SK-N-SH (cell line): ENCODE measurements around the gene RHBDF2. TPM values are rescaled to one million over a fixed set of nuclear protein-coding genes. Genes with fewer than 3 reads are reported as not detected.

ENCODE experiments used
- CTCF ChIA-PET: fragments of 300-600, 350-600 bp; formaldehyde crosslinking; extraction: SDS; loops from one replicate; lab custom pipeline; 2021; lab: Yijun Ruan, JAX
- POLR2A ChIA-PET: fragments of 350-600 bp; sonication (Branson Sonifier 250); formaldehyde crosslinking; extraction: SDS; loops from one replicate; lab custom pipeline; 2020; ENCODE audit warnings: antibody characterized with exemption, inconsistent platforms; lab: Yijun Ruan, JAX
- DNase-seq: peaks from one replicate; pipeline ENCODE4 v3.0.0; 2012
- H2AFZ ChIP-seq: fragments of 200-600 bp; sonication (generic); 2 replicates; pipeline ENCODE4 v1.8.1; 2016; ENCODE audit warnings: antibody characterized with exemption, mild to moderate bottlenecking, low read depth
- H3F3A ChIP-seq: fragments of 200-600 bp; sonication (generic); replicated peaks from 2 replicates; pipeline ENCODE3; 2016; ENCODE audit warnings: antibody characterized with exemption, mild to moderate bottlenecking; ENCODE audit not compliant: insufficient read depth
- H3K27ac ChIP-seq, 2 experiments: fragments of 200-500 bp in 1 of 2; fragments of 200-600 bp in 1 of 2; sonication (Bioruptor generic) in 1 of 2; sonication (generic), shearing (Covaris generic) in 1 of 2; 2 replicates each; pipeline versions ENCODE4 v1.5.1 to v1.6.1; 2014 to 2016; ENCODE audit warnings: low read depth in 2 of 2, inconsistent platforms in 1 of 2, low read length in 1 of 2, mild to moderate bottlenecking in 1 of 2, mixed read lengths in 1 of 2
- H3K27me3 ChIP-seq: fragments of 200-600 bp; sonication (generic), shearing (Covaris generic); 2 replicates; pipeline ENCODE4 v1.6.1; 2016; ENCODE audit warnings: mixed run types; ENCODE audit not compliant: insufficient read depth
- H3K36me3 ChIP-seq, 2 experiments: fragments of 200-500 bp in 1 of 2; fragments of 200-600 bp in 1 of 2; sonication (Bioruptor generic) in 1 of 2; sonication (generic) in 1 of 2; replicated peaks in 1 of 2; 2 replicates each; pipeline versions ENCODE3 to v1.5.1; 2014 to 2016; ENCODE audit warnings: low read length in 1 of 2, mild to moderate bottlenecking in 1 of 2; ENCODE audit not compliant: insufficient read depth in 2 of 2, control insufficient read depth in 1 of 2
- H3K4me1 ChIP-seq, 2 experiments: fragments of 200-500 bp in 1 of 2; fragments of 200-600 bp in 1 of 2; sonication (Bioruptor generic) in 1 of 2; sonication (generic), shearing (Covaris generic) in 1 of 2; 2 replicates each; pipeline versions ENCODE4 v1.5.1 to v1.6.1; 2014 to 2016; ENCODE audit warnings: low read depth in 1 of 2, low read length in 1 of 2, mixed run types in 1 of 2; ENCODE audit not compliant: insufficient read depth in 2 of 2, control insufficient read depth in 1 of 2
- H3K4me2 ChIP-seq: fragments of 200-600 bp; sonication (generic), shearing (Covaris generic); 2 replicates; pipeline ENCODE4 v1.6.1; 2017; ENCODE audit warnings: mixed run types
- H3K4me3 ChIP-seq, 2 experiments: fragments of 200-500 bp in 1 of 2; fragments of 200-600 bp in 1 of 2; sonication (Bioruptor generic) in 1 of 2; sonication (generic), shearing (Covaris generic) in 1 of 2; 2 replicates each; pipeline versions ENCODE4 v1.5.1 to v1.8.1; 2014 to 2016; ENCODE audit warnings: low read depth in 2 of 2, inconsistent platforms in 1 of 2, low read length in 1 of 2, mild to moderate bottlenecking in 1 of 2, mixed read lengths in 1 of 2, moderate library complexity in 1 of 2
- H3K79me2 ChIP-seq: fragments of 200-600 bp; sonication (generic); 2 replicates; pipeline ENCODE4 v1.8.1; 2017; ENCODE audit warnings: mild to moderate bottlenecking; ENCODE audit not compliant: insufficient read depth
- H3K9ac ChIP-seq: fragments of 200-600 bp; sonication (generic); 2 replicates; pipeline ENCODE4 v1.6.1; 2017; ENCODE audit warnings: mixed run types
- H3K9me2 ChIP-seq: fragments of 200-600 bp; sonication (generic); 2 replicates; pipeline ENCODE4 v1.6.1; 2017; ENCODE audit warnings: mixed run types
- H3K9me3 ChIP-seq: fragments of 200-600 bp; sonication (generic); 2 replicates; pipeline ENCODE4 v1.6.1; 2017; ENCODE audit warnings: mixed run types, mild to moderate bottlenecking, moderate library complexity
- H4K20me1 ChIP-seq: fragments of 200-600 bp; sonication (generic); 2 replicates; pipeline ENCODE4 v1.6.1; 2017; ENCODE audit warnings: mild to moderate bottlenecking, mixed run types; ENCODE audit not compliant: insufficient read depth
- EZH2phosphoT487 ChIP-seq: fragments of 200-600 bp; sonication (generic); IDR thresholded peaks from 2 replicates; pipeline ENCODE4 v1.6.1; 2017; ENCODE audit warnings: low read depth, mixed run types, mild to moderate bottlenecking, antibody characterized with exemption, moderate library complexity, borderline replicate concordance
- FOSL2 ChIP-seq: IDR thresholded peaks from 2 replicates; pipeline ENCODE4 v1.4.0; 2012; ENCODE audit warnings: low read depth, mild to moderate bottlenecking, moderate library complexity, borderline replicate concordance
- FOXM1 ChIP-seq: IDR thresholded peaks from 2 replicates; pipeline ENCODE4 v1.4.0; 2012; ENCODE audit warnings: low read depth, mild to moderate bottlenecking
- GABPA ChIP-seq: IDR thresholded peaks from 2 replicates; pipeline ENCODE4 v1.4.0; 2012; ENCODE audit warnings: low read depth, mild to moderate bottlenecking
- GATA2 ChIP-seq: sonication (generic); formaldehyde crosslinking; IDR thresholded peaks from 2 replicates; pipeline ENCODE4 v1.5.0; 2020; ENCODE audit warnings: mild to moderate bottlenecking, missing genetic modification reagents
- JUND ChIP-seq: IDR thresholded peaks from 2 replicates; pipeline ENCODE4 v1.4.0; 2012
- NFIC ChIP-seq: IDR thresholded peaks from 2 replicates; pipeline ENCODE4 v1.4.0; 2012; ENCODE audit warnings: borderline replicate concordance
- NRF1 ChIP-seq: IDR thresholded peaks from 2 replicates; pipeline ENCODE4 v1.6.1; 2012; ENCODE audit warnings: low read depth, mild to moderate bottlenecking, low read length
- POLR2AphosphoS5 ChIP-seq: IDR thresholded peaks from 2 replicates; pipeline ENCODE4 v1.6.1; 2012; ENCODE audit warnings: low read depth, low read length
- RAD21 ChIP-seq: IDR thresholded peaks from 2 replicates; pipeline ENCODE4 v1.6.1; 2012; ENCODE audit warnings: mild to moderate bottlenecking, low read length
- REST ChIP-seq: IDR thresholded peaks from 2 replicates; pipeline ENCODE4 v1.6.1; 2012; ENCODE audit warnings: mild to moderate bottlenecking, low read depth, low read length, moderate library complexity
- RFX5 ChIP-seq: IDR thresholded peaks from 2 replicates; pipeline ENCODE4 v1.6.1; 2012; ENCODE audit warnings: mild to moderate bottlenecking, improper control_type of control experiment, low read length
- RXRA ChIP-seq: IDR thresholded peaks from 2 replicates; pipeline ENCODE4 v1.4.0; 2012; ENCODE audit warnings: low read depth, mild to moderate bottlenecking, borderline replicate concordance
- SIN3A ChIP-seq: IDR thresholded peaks from 2 replicates; pipeline ENCODE4 v1.6.1; 2012; ENCODE audit warnings: low read depth, mild to moderate bottlenecking, low read length, moderate library complexity, borderline replicate concordance
- SMC3 ChIP-seq: IDR thresholded peaks from 2 replicates; pipeline ENCODE4 v1.6.1; 2012; ENCODE audit warnings: low read depth, low read length, improper control_type of control experiment
- TAF1 ChIP-seq: IDR thresholded peaks from 2 replicates; pipeline ENCODE4 v1.6.1; 2012; ENCODE audit warnings: low read depth, mild to moderate bottlenecking, low read length, moderate library complexity, borderline replicate concordance
- TCF12 ChIP-seq: IDR thresholded peaks from 2 replicates; pipeline ENCODE4 v1.4.0; 2012
- USF1 ChIP-seq: IDR thresholded peaks from 2 replicates; pipeline ENCODE4 v1.4.0; 2012; ENCODE audit warnings: low read depth, borderline replicate concordance
- YY1 ChIP-seq: IDR thresholded peaks from 2 replicates; pipeline ENCODE4 v1.4.0; 2012; ENCODE audit warnings: low read depth, mild to moderate bottlenecking
- WGBS: methylation state at CpG from one replicate; pipeline ENCODE4 v1.1.6; 2017; ENCODE audit warnings: low lambda C conversion rate; 5-methylcytosine and 5-hydroxymethylcytosine counted together
- polyA plus RNA-seq, 3 experiments: library from polyadenylated mRNA; depleted of rRNA; stranded (reverse); fragments of >200 nt; gene quantifications; 2 replicates each; pipeline ENCODE4 v1.2.3, GENCODE V29; 2012
- TF ChIP-seq, protein P1 (sequence below): fragments of 200-600 bp; sonication (generic); IDR thresholded peaks from 2 replicates; pipeline ENCODE4 v1.6.1; 2017; ENCODE audit warnings: antibody characterized with exemption, mild to moderate bottlenecking, moderate library complexity

RHBDF2 gene
- polyA plus RNA-seq, 1 of the 3 experiments (the other 2 are of a cell fraction) = 16.1 TPM

- Histone ChIP-seq H3K9ac (no peak overlapping the region), H3K27me3 (no peaks in the 10 kb centered on the region), H3K27ac (no peak overlapping the region), H4K20me1 (no peaks in the 10 kb centered on the region), H3K4me3 (no peak overlapping the region), H3K4me1 (no peaks in the 10 kb centered on the region; a peak in 1 of 4 replicates), H2AFZ (no peak overlapping the region), H3K9me3 (no peaks in the 10 kb centered on the region), H3F3A (no peaks in the 10 kb centered on the region), H3K36me3 (peaks cover 0 to 25% of the 10 kb centered on the region in 2 experiments), H3K4me2 (no peak overlapping the region), H3K79me2 (no peaks in the 10 kb centered on the region), H3K9me2 (no peaks in the 10 kb centered on the region)
- DNase-seq = no peak
- WGBS = 94% methylated on average over 31 of the region's 35 CpGs
- TF ChIP-seq SMC3 (no peak), REST (no peak), GATA2 (CRISPR knock-in tag) (no peak), POLR2AphosphoS5 (no peak), SIN3A (no peak), TAF1 (no peak), GABPA (no peak), EZH2phosphoT487 (no peak), TCF12 (no peak), NFIC (no peak), USF1 (no peak), JUND (no peak), NRF1 (no peak), RFX5 (no peak), FOSL2 (no peak), YY1 (no peak), FOXM1 (no peak), RXRA (no peak), RAD21 (no peak)
- TF ChIP-seq, protein P1, sequence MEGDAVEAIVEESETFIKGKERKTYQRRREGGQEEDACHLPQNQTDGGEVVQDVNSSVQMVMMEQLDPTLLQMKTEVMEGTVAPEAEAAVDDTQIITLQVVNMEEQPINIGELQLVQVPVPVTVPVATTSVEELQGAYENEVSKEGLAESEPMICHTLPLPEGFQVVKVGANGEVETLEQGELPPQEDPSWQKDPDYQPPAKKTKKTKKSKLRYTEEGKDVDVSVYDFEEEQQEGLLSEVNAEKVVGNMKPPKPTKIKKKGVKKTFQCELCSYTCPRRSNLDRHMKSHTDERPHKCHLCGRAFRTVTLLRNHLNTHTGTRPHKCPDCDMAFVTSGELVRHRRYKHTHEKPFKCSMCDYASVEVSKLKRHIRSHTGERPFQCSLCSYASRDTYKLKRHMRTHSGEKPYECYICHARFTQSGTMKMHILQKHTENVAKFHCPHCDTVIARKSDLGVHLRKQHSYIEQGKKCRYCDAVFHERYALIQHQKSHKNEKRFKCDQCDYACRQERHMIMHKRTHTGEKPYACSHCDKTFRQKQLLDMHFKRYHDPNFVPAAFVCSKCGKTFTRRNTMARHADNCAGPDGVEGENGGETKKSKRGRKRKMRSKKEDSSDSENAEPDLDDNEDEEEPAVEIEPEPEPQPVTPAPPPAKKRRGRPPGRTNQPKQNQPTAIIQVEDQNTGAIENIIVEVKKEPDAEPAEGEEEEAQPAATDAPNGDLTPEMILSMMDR = no peak
- CTCF ChIA-PET = interaction anchor here (52.1 to 56.8 kb wide), 2 partner anchors 4 to 18 kb away, joined by 1687 read pairs; partner anchors contain the start of genes AANAT, RHBDF2 and UBE2O
- POLR2A ChIA-PET = no interaction called here
Measured at GRCh38 chr17:76471498-76472257, 29.5 kb downstream of the RHBDF2 start.
